Fibroblast of villous mesenchyme (primary cell): ENCODE results near the gene POLR2L. TPM values are rescaled to one million over a fixed set of nuclear protein-coding genes. Genes with fewer than 3 reads are reported as not detected.
A peak's percentile ranks its signal among the peaks of the same experiment; 100 is the strongest.

Experiments
- DNase-seq: peaks from one replicate; pipeline ENCODE4 v3.0.0-alpha.2; 2010; ENCODE audit warnings: low read depth
- H3K4me3 ChIP-seq: 2 replicates; pipeline ENCODE4 v1.5.1; 2011; ENCODE audit warnings: low read depth, mild to moderate bottlenecking, low read length
- total RNA-seq: library from RNA; depleted of rRNA; stranded (reverse); fragments of >200 nt; gene quantifications from 2 replicates; pipeline ENCODE4 v1.2.3, GENCODE V29; 2012
- TF ChIP-seq, protein P1 (sequence below): IDR thresholded peaks from 2 replicates; pipeline ENCODE4 v1.5.1; 2012; ENCODE audit warnings: low read depth, mild to moderate bottlenecking, low read length; ENCODE audit not compliant: insufficient read depth

Gene POLR2L
- total RNA-seq, 1 donor = 92.4 TPM

DNA sequence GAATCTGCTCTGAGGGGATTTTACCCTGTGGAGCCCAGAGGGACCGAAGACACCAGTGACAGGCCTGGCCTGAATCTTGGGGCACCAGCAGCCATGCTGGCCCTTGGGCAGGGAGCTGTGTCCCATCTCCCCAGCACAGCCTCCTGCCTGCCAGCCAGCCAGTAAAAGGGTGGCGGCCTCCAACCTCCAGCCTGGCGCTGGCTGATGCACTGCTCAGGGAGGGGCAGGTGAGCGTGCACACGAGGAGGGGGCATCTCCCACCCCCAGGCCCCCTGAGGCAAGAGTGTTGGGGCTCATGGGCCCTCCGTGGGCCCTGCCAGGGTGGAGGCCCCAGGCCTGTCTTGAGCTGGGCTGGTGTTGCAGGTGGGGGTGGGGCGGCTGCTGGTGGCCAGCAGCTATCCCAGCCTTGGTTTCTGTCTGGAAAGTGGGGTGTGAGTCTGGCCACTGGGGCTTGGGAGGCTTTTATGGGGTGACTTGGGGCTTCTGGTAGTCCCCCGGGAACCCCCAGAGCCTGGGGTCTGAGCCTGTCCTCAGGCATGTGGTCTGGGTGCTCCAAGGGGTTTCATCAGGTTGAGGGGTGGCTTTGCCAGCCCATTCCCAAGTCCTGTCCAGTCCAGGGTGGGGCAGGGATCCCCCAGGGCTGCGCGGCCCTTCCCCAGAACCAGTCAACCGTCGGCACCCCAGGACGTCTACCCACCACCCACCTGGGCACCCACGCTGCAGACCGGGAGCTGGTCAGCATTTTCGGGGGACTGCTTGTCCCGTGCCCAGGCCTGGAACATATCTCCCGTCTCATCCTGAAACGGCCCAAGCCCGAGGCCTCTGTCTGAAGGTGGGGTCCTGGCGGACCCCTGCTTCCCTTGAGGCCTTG lies 18.1 kb upstream of the POLR2L start:
- H3K4me3 ChIP-seq = peak overlapping the region; percentile 60
- DNase-seq = no peak

DNA sequence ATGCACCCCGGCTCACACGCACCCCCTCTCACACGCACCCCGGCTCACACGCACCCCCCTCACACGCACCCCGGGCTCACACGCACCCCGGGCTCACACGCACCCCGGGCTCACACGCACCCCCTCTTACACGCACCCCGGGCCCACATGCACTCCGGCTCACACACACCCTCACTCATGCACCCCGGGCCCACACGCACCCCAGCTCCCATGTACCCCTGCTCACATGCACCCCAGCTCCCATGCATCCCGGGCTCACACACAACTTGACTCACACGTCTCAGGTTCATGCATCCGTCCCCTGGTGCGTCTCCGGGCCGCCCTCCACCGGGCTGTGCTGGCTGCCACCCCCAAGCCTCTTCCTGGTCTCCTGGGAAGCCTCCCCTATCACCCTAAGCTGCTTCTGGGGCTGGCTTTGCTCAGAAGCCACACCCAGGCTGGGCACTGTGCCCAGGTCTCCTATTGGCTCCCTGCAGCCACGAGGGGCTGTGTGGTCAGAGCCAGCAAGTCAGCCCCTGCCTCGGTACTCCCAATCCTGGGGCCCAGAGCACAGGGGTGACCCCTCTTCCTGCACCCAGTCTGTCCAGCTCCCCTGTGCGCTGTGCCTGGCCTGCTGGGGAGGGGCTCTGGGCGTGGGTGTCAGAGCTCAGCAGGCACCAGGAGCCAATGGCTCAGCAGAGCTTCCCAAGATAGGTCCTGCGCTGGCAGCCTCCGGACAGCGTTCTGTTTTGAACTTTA lies 17.2 kb upstream of the POLR2L start:
- peak; percentile 98 for DNase-seq
- TF ChIP-seq, protein P1, sequence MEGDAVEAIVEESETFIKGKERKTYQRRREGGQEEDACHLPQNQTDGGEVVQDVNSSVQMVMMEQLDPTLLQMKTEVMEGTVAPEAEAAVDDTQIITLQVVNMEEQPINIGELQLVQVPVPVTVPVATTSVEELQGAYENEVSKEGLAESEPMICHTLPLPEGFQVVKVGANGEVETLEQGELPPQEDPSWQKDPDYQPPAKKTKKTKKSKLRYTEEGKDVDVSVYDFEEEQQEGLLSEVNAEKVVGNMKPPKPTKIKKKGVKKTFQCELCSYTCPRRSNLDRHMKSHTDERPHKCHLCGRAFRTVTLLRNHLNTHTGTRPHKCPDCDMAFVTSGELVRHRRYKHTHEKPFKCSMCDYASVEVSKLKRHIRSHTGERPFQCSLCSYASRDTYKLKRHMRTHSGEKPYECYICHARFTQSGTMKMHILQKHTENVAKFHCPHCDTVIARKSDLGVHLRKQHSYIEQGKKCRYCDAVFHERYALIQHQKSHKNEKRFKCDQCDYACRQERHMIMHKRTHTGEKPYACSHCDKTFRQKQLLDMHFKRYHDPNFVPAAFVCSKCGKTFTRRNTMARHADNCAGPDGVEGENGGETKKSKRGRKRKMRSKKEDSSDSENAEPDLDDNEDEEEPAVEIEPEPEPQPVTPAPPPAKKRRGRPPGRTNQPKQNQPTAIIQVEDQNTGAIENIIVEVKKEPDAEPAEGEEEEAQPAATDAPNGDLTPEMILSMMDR = no peak
- peak overlapping the region; percentile 60 for H3K4me3 ChIP-seq

More for the DNA sequence above, 18.1 kb upstream of the POLR2L start:
- TF ChIP-seq, protein P1 = no peak

DNA sequence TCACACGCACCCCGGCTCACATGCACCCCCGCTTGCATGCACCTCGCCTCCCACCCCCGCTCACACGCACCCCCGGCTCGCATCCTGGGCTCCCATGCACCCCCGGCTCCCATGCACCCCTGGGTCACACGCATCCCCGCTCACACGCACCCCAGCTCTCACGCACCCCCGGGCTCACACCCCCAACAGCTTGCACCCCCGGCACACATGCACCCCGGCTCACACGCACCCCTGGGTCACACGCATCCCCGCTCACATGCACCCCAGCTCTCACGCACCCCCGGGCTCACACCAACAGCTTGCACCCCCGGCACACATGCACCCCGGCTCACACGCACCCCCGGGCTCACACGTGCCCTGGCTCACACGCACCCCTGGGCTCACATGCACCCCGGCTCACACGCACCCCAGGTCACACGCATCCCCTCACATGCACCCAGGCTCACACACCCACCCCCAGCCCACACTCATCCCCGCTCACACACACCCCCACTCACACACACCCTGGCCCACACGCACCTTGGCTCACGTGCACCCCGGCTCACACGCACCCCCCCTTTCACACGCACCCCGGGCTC lies 16.5 kb upstream of the POLR2L start:
- TF ChIP-seq, protein P1 = no peak
- H3K4me3 ChIP-seq = peak overlapping the region; percentile 60
- no peak for DNase-seq

DNA sequence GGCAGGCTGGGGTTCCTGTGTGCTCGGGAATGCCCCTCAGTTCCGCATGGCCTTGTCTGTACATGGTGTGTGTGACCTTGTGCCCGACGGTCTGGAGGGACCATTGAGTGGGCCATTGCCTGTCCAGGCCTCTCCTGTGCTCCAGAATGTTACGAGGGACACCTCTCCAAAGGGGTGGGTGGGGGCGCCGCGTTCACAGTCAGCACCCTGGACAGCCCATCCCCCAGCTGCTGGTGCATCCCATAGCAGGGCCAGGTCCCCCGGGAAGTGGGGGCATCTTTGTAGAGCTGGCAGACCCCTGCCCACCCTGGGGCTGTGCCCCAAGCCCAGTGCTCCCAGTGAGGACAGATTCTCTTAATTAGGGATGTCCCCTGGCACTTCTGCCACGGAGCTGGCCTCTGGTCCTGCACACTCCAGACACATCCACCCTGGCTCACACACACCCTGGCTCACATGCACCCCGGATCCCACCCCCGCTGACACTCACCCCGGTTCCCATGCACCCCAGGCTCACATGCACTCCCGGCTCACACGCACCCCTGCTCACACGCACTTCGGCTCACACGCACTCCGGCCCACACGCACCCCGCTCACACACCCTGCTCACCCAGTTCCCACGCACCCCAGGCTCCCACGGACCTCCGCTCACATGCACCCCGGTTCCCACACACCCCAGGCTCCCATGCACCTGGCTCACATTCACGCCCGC lies 15.9 kb upstream of the POLR2L start:
- no peak overlapping the region for H3K4me3 ChIP-seq
- no peak for DNase-seq
- TF ChIP-seq, protein P1 = no peak

DNA sequence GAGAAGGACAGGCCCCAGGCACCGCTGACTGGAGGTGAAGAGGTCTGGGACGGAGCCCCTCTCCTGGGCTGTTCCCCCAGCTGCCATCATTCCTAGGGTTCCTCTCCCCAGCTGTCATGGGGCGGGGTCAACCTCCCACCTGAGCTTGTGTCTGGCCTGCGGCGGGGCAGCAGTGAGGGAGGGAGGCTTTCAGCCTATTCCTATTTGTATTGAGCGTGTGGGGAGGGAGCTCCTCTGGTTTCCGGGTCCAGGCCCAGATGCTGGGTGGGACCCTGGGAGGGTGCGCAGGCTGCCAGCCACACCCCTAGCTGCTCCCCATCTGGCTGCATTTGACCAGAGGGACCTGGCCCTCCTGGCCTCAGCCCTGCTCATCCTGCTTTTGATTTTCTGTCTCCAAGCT lies 14.1 kb upstream of the POLR2L start:
- TF ChIP-seq, protein P1 = no peak
- DNase-seq = no peak
- H3K4me3 ChIP-seq = no peak overlapping the region

DNA sequence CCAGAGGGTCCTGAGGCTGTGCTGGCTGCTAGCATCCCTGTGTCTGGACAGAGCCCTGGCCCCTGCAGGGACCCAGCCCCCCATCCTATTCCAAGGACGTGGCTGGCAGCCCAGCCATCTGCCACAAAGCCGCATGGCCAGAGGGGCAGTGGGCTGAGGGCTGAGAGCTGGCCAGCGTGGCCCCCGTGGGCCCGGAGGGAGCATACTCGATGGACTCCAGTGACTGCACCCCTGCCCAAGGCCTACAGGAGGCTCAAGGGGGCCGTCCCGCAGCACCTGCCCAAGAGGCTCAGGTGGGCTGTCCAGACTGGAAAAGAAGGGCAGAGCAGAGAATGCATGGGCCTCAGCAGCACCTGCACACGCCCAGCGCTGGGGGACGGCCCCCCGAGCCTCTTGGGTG lies 13.5 kb upstream of the POLR2L start:
- H3K4me3 ChIP-seq = no peak overlapping the region
- no peak for DNase-seq
- TF ChIP-seq, protein P1 = no peak
